ENCODE data around the gene COLQ.
"Not testable (repeated sequence)": the region's sequence is repeated elsewhere in the genome, so short reads cannot be mapped to it uniquely, and the experiment has no call there.

COLQ gene

DNA sequence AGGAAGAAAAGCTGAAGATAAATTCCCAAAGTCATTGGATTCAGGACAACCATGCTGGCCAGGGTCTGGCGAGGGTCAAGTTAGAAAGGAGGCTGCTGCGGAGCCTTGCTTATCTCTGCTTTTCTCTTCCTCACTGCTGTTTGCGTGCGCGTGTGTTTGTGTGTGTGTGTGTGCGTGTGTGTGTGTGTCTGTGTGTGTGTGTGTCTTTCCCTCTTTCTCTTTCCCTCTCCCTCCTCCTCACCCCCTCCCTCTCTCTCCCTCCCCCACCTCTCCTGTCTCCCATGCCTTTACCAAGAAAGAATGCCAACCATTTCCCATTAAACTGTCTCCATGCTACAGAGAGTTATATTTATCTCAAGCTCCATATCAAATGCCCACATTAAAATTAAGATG, at the start of gene COLQ:
Gene COLQ (minus strand): TSS at position 134 of the 393 bp plus-strand sequence. CDS start 81 bp downstream, at position 53.
- no peak for DNase-seq

GRCh38 chr3:15563190-15563589, 41.7 kb upstream of the COLQ start:
- DNase-seq, result no peak

GRCh38 chr3:15562560-15562959, 41.1 kb upstream of the COLQ start:
- no peak for DNase-seq

- no peak for DNase-seq
These were observed 37.1 kb upstream of the COLQ start for GRCh38 chr3:15558581-15558980.

DNA sequence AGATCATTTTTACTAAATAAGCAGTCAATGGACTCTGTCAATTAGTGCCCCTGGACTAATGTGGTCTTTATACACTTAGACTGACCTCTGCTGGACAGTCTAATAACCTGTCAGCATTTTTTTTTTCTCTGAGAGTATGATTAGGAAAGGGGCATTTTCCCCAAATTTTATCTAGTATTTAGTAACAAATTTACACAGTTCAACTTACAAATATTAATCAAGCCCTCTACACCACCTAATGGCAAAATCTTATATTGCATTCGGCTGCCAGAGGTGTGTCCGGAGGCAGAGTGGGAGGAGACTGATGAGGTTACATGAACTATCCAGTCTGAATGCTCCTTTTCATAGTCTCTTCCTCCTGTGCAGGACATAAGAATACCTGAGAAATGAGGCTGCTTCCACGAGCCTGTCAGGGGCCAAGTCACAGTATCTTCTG, 36.0 kb upstream of the COLQ start:
- peak in 1 of 2 experiments; percentile 1 for DNase-seq

DNA sequence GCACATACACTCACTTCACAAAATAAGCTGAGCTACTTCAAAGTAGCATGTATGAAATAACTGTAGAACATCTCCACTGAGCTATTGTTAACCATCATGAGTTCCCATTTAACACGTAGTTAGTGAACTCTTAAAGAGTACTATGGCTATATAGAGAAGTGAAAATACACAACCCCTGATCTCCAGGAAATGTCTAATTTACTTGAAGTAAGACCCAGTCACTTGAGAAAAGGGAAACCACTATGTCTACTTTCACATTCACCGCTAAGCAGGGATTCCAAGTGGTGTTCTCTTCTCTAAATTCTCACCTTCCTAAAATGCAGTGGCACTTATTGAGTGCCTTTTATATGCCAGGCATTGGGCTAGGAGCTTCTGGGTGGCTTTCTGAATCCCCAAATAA, 35.0 kb upstream of the COLQ start:
- no peak for DNase-seq

DNA sequence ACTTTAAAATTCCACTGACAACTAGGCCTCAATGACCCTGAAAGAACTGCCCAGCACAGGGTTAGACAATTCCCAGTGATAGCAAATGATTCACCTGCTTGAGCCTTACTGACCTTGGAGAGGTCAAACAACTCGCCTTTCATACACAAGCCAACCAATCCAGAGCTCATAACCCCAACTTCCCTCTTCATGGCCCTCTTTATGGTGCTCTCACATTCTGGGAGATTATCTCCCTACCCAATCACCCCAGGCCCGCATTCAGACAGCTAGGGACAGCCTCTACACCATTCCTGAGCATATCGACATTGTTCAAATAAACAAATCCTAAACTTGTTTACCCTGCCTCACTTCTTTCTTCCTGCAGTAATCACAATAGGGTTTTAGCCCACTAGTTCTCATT, 32.2 kb upstream of the COLQ start:
- DNase-seq, result no peak

DNA sequence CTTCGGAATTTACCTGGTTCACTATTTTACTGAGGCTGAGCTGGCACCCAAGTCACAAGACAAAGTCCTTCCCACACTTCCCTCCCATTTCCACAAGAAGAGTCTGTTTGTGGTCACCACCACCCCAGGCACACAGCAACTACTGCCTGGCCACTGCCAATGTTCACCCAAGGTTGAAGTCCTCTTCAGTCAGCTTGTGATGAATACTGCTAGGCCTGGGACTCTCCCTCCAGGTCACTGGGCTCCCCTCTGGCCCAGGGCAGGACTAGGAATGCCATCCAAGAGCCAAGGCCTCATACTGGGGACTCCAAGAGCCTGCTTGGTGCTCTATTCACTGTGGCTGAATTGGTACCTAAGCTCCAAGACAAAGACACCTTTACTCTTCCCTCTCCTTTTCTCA, 30.4 kb upstream of the COLQ start:
- no peak for DNase-seq

DNA sequence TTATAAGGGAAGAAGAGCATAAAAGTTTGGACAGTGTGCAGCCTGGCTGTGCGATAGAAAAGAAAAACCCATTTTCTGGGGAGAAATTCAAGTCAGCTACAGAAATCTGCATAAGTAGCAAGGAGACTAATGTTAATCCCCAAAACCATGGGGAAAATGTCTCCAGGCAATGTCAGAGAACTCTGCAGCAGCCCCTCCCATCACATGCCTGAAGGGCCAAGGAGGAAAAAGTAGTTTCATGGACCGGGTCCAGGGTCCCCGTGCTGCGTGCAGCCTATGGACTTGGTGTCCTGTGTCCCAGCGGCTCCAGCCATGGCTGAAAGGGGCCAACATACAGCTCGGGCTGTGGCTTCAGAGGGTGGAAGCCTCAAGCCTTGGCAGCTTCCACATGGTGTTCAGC, 28.3 kb upstream of the COLQ start:
- no peak for DNase-seq

- DNase-seq, result no peak
These were observed 21.1 kb upstream of the COLQ start for GRCh38 chr3:15542614-15543013.

DNA sequence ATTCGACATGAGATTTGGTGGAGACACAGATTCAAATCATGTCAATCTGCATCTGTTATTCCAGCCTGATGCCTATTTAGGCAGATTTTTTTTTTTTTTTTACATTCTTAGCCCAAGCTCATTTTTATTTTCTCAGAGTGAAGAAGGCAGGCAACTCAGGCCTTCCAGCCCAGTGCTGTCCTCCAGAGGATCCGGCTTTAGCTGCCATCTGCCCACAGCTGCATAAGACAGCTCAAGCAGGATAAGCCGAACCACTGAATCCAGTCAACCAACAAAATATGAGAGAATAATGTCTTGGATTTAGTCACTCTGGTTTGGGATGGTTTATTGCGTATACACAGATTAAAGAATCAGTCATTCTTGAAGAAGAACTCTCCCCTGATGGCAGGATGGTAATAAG, 19.9 kb upstream of the COLQ start:
- DNase-seq, result no peak

DNA sequence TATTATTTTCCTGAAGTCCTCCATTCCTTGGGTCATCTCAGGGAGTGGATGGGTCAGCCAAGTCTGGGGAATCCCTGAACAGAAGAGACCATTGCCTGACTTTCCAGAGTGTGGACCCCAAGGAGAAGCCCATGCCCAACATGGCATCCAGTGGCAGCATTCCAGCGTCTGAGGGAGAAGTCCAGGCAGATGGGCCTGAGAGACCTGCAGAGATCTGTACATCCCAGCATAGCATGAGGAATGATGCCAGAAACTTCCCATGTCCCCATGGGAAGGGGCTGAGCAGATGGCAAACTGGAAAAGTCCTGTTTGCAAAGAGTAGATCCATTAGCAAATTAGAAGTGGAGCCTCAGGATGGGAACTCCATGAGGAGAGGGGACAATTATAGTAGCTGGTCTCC, 17.6 kb upstream of the COLQ start:
- DNase-seq, result no peak

- DNase-seq, result no peak
These were observed 16.8 kb upstream of the COLQ start for GRCh38 chr3:15538345-15538744.

DNA sequence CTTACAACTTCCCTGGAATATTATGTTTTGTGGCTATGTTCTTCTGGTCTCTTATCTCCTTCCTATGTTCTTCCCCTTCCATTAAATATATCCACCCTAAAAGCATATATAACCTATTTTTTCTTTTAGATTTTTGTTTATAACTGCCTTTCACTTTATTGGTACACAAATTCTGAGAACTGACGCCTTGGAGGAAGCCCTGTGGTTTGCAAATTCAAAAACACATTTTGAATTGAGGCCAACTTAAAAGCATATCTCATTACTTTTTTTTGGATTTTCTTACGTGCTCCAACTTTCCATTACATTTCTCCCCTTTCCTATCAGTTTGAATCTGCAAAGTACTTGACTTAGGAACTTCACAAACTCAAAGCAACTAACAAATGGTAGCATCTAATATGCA, 15.3 kb upstream of the COLQ start:
- no peak for DNase-seq

DNA sequence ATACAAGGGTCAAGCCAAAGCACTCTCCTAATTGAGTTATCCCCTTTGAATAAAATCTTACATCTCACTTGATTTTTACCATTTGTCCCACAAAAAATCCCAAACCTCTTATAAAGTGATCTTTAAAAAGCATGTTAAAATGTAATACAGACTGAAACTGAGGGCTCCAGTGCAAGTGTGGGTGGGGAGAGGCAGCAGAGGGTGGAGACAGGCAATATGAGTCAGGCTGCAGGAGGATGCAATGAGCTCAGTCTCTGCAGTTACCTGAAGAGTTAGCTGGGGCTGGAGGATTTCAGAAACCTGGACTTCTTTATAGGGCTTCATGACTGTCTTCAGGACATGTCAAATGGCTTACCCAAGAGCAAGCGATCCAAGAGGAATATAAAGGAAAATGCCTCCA, 14.2 kb upstream of the COLQ start:
- DNase-seq, result no peak

DNA sequence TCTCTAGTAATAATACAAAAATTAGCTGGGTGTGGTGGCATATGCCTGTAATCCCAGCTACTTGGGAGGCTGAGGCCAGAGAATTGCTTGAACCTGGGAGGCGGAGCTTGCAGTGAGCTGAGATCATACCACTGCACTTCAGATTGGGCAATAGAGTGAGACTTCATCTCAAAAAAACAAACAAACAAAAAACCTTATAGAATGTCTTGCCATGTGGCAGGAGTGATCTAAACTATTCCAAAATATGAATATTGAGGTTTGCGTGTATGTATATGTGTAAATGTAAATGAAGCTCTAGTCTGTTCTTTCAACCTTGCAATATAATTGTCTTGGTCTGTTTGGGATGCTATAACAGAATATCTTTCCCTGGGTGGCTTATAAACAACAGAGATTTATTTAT, 11.1 kb upstream of the COLQ start:
- not testable (repeated sequence) for DNase-seq

DNA sequence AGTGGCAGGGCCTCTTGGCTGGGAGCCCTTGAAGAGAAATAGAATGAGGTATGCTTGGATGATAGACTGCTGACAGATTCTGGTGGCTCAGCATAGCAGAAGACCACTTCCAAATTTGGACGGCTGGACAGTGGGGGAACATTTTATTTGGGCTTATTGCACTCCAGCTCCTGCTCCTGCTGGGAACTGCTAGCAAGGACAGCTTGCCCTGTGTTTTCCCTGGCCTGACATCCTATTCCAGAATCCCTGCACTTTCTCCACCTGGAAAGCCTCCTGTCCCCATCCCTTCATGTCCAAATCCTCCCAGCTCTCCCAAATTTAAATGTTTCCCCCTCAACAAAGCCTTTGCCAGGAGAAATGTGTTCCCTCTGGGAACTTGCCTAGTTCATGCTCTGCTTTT, 9.8 kb upstream of the COLQ start:
- DNase-seq, result no peak

- no peak for DNase-seq
These were observed 7.5 kb upstream of the COLQ start for GRCh38 chr3:15528854-15529537.

DNA sequence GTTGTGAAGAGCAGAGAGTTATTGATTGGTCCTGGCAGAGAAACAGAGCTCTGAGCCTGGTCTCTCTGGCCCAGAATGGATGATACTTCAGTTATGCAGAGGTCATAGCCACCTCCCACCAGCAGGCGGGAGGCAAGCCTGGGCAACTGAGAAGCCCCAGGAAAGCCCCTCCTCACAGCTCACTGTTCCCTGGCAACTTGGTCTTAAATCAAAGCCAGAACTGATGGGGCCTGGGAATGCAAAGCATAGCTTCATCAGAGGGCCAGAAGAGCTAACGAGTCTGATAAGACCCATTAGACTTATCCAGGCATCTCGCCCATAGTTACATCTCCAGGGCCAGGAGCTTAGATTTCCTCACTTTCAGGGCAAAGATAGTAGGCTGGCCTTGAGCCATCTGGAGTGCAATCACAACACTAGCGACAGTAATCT, 5.5 kb upstream of the COLQ start:
- DNase-seq, result no peak

GRCh38 chr3:15525790-15526189, 4.3 kb upstream of the COLQ start:
- no peak for DNase-seq

GRCh38 chr3:15523660-15524417, 2.3 kb upstream of the COLQ start:
- DNase-seq, result no peak

DNA sequence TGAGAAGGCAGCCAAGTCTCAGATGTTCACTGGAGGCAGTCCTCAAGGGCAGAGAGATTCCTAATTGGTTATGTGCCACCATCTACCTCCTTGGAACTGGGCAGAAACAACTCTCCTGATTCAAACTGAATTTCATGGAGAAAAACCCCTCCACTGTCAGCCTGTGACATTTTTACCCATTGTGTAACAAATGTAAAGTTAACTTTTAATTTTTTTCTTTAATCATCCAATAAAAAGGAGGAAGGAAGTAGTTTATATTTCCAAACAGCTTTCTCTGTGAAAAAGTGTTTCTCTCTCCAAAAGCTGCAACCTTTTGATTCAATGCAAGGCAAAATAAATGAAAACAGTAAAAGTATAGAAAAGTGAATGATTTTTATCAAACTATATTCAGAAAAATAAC, 510 bp upstream of the COLQ start:
- DNase-seq, result no peak

DNA sequence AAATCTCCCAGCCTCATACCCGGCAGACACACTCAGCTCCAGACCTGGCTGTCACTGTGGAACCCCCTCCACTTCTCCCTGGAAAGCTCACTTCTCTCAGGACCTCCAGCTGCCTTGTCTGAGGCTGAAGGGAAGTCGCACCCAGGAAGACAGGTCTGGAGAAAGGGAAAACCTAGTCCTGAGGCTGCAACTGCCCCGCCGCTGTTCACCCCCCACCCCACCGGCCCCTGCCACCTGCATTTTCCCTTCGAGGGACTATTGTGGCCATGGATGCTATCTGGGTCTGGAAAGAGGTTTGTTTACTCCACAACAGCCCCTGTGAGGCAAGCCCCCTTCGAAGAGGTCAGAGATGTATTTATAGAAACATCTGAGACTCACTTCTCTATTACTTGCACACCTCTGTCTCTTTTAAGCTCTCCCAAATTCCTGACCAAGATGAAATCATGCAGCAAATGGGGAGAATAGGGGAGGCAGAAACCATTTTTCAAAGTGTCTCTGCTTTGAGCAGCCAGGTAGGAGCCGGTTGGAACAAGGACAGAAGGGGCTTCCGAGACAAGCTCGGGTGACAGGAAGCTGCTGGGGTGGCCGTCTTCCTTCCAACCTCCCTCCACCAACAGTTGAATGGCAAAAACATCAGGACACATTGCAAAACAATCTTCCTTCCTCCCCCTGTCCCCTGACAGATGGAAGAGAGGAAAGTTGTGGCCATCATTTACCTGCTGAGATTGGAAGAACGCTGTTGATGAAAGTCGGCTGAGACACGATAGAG, 518 bp downstream of the COLQ start:
- no peak for DNase-seq

DNA sequence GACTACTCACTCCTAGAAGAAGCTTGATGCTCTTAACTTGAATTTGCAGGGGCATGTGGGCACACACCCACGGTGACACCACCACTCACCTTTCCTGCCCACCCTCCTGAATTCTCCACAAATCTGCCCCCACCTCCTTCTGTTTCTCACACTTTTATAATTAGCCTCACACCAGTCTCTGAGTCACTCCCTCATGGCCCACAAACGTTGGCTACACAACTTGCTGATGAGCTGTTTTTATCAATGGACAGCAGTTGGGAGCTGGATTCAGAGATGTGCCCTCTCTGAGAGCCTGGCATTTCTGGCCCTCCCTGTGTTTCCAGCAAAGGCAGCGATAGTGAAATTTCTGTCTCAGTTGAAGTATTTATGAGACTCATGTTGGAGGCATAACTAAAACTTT, 1.3 kb downstream of the COLQ start:
- DNase-seq, result no peak
